Measurements from ENCODE around the gene PPP4R1. TPM values are rescaled to one million over a fixed set of nuclear protein-coding genes. Genes with fewer than 3 reads are reported as not detected.

PPP4R1 gene
- total and polyA plus RNA-seq, 7 donors = 10.3 to 36.1 (median 27.8) TPM

GRCh38 chr18:9563331-9563730, 51.0 kb downstream of the PPP4R1 start:
- no peak for DNase-seq
- H3K4me3 ChIP-seq = no peak overlapping the region
- no peak for ATAC-seq
- H3K36me3 ChIP-seq (ENCODE audit: insufficient read depth in 1 of 2, low read depth in 1 of 2) = peaks cover 13 to 74% of the 10 kb centered on the region in 2 donors
- H3K9me3 ChIP-seq = no peaks in the 10 kb centered on the region
- 93 to 96% (median 93%) methylated on average over 4 of the region's 4 CpGs for WGBS, 3 donors
- H3K27me3 ChIP-seq (ENCODE audit: insufficient read depth in 3 of 3, low read length in 2 of 3) = no peaks in the 10 kb centered on the region
- no peak for TF ChIP-seq CTCF (IDR thresholded peaks at IDR 0.05)
- H3K27ac ChIP-seq = no peak overlapping the region
- intact Hi-C loops (cut with DNase I) = no loop called here
- H3K4me1 ChIP-seq = no peaks in the 10 kb centered on the region

- Histone ChIP-seq H3K9me3 (no peaks in the 10 kb centered on the region), H3K27me3 (ENCODE audit: insufficient read depth in 3 of 3, low read length in 2 of 3) (no peaks in the 10 kb centered on the region), H3K4me3 (no peak overlapping the region), H3K4me1 (no peaks in the 10 kb centered on the region), H3K36me3 (ENCODE audit: insufficient read depth in 1 of 2, low read depth in 1 of 2) (peaks cover 13 to 74% of the 10 kb centered on the region in 2 donors), H3K27ac (no peak overlapping the region)
- intact Hi-C loops (cut with DNase I) = no loop called here
- DNase-seq (no peak), ATAC-seq (no peak)
- TF ChIP-seq CTCF (IDR thresholded peaks at IDR 0.05) = no peak
- WGBS, 3 donors = 97 to 99% (median 99%) methylated on average over 4 of the region's 4 CpGs
Measured at GRCh38 chr18:9562584-9562983, 51.8 kb downstream of the PPP4R1 start.

GRCh38 chr18:9561759-9562158, 52.6 kb downstream of the PPP4R1 start:
- Histone ChIP-seq H3K27me3 (ENCODE audit: insufficient read depth in 3 of 3, low read length in 2 of 3) (no peaks in the 10 kb centered on the region), H3K9me3 (no peaks in the 10 kb centered on the region), H3K4me1 (no peaks in the 10 kb centered on the region), H3K27ac (no peak overlapping the region), H3K36me3 (ENCODE audit: insufficient read depth in 1 of 2, low read depth in 1 of 2) (peaks cover 13 to 78% of the 10 kb centered on the region in 2 donors), H3K4me3 (no peak overlapping the region)
- intact Hi-C loops (cut with DNase I) = no loop called here
- TF ChIP-seq CTCF (IDR thresholded peaks at IDR 0.05) = no peak
- WGBS, 3 donors = 79 to 86% (median 83%) methylated on average over 2 of the region's 2 CpGs
- no peak for DNase-seq
- no peak for ATAC-seq

- no peaks in the 10 kb centered on the region for H3K4me1 ChIP-seq
- ATAC-seq (no peak), DNase-seq (no peak)
- no peak overlapping the region for H3K27ac ChIP-seq
- intact Hi-C loops (cut with DNase I) = no loop called here
- H3K36me3 ChIP-seq (ENCODE audit: insufficient read depth in 1 of 2, low read depth in 1 of 2) = peaks cover 13 to 95% of the 10 kb centered on the region in 2 donors
- 90 to 94% (median 91%) methylated on average over 6 of the region's 6 CpGs for WGBS, 3 donors
- H3K27me3 ChIP-seq (ENCODE audit: insufficient read depth in 3 of 3, low read length in 2 of 3) = no peaks in the 10 kb centered on the region
- no peak overlapping the region for H3K4me3 ChIP-seq
- H3K9me3 ChIP-seq = no peaks in the 10 kb centered on the region
- TF ChIP-seq CTCF (IDR thresholded peaks at IDR 0.05) = no peak
Measured at GRCh38 chr18:9559253-9559652, 55.1 kb downstream of the PPP4R1 start.

- 83 to 91% (median 86%) methylated on average over 4 of the region's 4 CpGs for WGBS, 3 donors
- H3K4me3 ChIP-seq = no peak overlapping the region
- peaks cover 13 to 99% of the 10 kb centered on the region in 2 donors for H3K36me3 ChIP-seq (ENCODE audit: insufficient read depth in 1 of 2, low read depth in 1 of 2)
- no peaks in the 10 kb centered on the region for H3K27me3 ChIP-seq (ENCODE audit: insufficient read depth in 3 of 3, low read length in 2 of 3)
- no peak for ATAC-seq
- no peak for TF ChIP-seq CTCF (IDR thresholded peaks at IDR 0.05)
- no peak for DNase-seq
- H3K27ac ChIP-seq = no peak overlapping the region
- intact Hi-C loops (cut with DNase I) = no loop called here
- H3K4me1 ChIP-seq = no peaks in the 10 kb centered on the region
- H3K9me3 ChIP-seq = no peaks in the 10 kb centered on the region
Measured at GRCh38 chr18:9558387-9559064, 55.8 kb downstream of the PPP4R1 start.

All from psoas muscle (tissue), 8 donors.